ENCODE data around the gene AMH. TPM values are rescaled to one million over a fixed set of nuclear protein-coding genes. Genes with fewer than 3 reads are reported as not detected.

Gene AMH
- total and polyA plus RNA-seq, 3 donors from 2014 or later = 50.8 to 268 (median 180) TPM

DNA sequence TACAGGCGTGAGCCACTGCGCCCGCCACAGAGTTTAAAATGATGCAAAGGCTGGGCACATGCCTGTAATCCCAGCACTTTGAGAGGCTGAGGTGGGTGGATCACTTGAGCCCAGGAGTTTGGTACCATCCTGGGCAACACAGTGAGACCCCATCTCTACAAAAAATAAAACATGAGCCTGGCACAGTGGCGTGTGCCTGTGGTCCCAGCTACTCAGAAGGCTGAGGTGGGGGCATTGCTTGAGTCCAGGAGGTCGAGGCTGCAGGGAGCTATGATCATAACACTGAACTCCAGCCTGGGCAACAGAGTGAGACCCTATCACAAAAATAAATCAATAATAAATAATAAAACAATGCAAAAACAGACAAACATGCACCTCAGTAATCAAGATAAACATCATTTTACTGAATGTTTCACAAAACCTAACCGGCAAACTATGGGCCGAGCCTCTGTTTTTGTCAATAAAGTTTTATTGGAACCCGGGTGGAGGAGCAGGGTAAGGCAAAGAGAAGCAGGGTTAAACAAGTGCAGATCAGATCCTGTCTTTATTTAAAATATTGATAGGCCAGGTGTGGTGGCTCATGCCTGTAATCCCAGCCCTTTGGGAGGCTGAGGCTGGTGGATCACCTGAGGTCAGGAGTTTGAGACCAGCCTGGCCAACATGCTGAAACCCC, 34.8 kb downstream of the AMH start:
- intact Hi-C loops (cut with DNase I; ENCODE audit: low total_unique reads) = no loop called here
- Histone ChIP-seq H3K4me1 (peaks cover 13% of the 10 kb centered on the region), H3K9me3 (no peaks in the 10 kb centered on the region), H3K27me3 (no peaks in the 10 kb centered on the region), H3K36me3 (ENCODE audit: low read depth, missing control alignments) (no peaks in the 10 kb centered on the region), H3K27ac (no peak overlapping the region), H3K4me3 (no peak overlapping the region)
- no peak for TF ChIP-seq POLR2A (IDR thresholded peaks at IDR 0.05)
- no peak for TF ChIP-seq CTCF (IDR thresholded peaks at IDR 0.05)
- 94% methylated on average over 8 of the region's 8 CpGs for WGBS, 2 donors
- DNase-seq = no peak

DNA sequence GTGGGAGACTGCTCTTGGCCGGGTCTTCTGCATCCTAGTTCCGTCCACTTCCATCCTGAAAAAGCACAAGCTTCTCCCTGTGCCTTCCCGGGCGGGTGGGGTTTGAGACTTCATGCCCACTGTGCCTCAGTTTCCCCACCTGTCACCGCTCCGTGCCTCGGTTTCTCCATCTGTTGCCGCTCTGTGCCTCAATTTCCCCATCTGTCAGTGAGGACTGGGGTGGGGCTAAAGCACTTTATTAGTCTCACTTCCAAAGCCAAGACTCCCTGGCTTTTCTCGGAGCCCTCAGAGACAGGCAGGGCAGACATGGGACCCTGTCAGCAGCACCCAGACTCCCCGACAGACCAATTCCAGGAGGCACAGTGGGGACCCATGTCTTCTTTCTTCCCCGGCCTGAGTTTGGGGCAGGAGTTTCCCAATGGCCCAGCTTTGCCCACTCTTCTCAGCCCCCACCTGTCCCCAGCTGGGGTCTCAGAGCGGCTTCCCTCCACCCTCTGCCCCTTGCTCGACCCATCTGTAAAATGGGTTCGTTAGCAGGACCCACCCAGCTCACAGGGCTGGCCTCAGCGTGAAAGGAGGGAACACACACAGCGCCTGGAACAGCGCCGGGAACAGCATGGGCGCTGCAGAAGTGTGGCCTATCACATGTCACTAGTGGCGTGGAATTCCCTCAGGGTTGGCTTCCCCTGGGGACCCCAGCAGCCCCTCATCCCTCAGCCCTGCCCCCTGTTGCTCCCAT, 37.4 kb downstream of the AMH start:
- 90 to 91% methylated on average over 20 of the region's 20 CpGs for WGBS, 2 donors
- TF ChIP-seq POLR2A (IDR thresholded peaks at IDR 0.05) = no peak
- TF ChIP-seq CTCF (IDR thresholded peaks at IDR 0.05) = no peak
- DNase-seq = no peak
- intact Hi-C loops (cut with DNase I; ENCODE audit: low total_unique reads) = no loop called here
- peaks cover 18% of the 10 kb centered on the region for H3K4me1 ChIP-seq
- no peak overlapping the region for H3K4me3 ChIP-seq
- no peak overlapping the region for H3K27ac ChIP-seq
- H3K36me3 ChIP-seq (ENCODE audit: low read depth, missing control alignments) = no peaks in the 10 kb centered on the region
- H3K27me3 ChIP-seq = no peaks in the 10 kb centered on the region
- no peaks in the 10 kb centered on the region for H3K9me3 ChIP-seq

- TF ChIP-seq CTCF (IDR thresholded peaks at IDR 0.05) (no peak), POLR2A (IDR thresholded peaks at IDR 0.05) (no peak)
- 70 to 92% methylated on average over 5 to 13 of the region's 13 CpGs for WGBS, 2 donors
- no peak for DNase-seq
- peaks cover 6% of the 10 kb centered on the region for H3K4me1 ChIP-seq
- H3K9me3 ChIP-seq = no peaks in the 10 kb centered on the region
- H3K27ac ChIP-seq = no peak overlapping the region
- no peaks in the 10 kb centered on the region for H3K27me3 ChIP-seq
- intact Hi-C loops (cut with DNase I; ENCODE audit: low total_unique reads) = no loop called here
- no peaks in the 10 kb centered on the region for H3K36me3 ChIP-seq (ENCODE audit: low read depth, missing control alignments)
- no peak overlapping the region for H3K4me3 ChIP-seq
Measured at GRCh38 chr19:2287585-2288337, 38.6 kb downstream of the AMH start.

DNA sequence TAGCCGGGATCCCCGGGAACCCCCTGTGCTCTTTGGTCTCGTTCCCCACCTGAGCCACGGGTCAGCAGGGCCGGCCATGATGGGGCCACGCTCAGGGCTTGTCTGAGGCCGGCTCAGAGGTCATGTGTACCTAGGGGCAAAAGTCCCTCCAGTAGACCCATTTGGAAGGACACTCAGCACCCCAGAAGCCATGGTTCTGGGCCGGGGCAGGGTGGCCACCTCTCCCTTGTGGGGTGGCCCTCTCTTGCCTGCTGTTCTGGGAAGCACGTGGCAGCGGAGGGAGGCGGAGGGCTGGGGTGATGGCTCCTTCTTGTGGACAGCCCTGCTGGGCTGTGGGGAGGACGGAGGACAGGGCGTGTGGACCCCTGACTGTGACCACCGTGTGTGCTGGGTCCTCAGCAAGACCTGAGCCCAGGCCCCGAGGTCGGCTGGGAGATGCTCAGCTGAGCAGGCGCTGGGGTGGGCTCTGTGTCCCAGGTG, 39.3 kb downstream of the AMH start:
- TF ChIP-seq POLR2A (IDR thresholded peaks at IDR 0.05) (no peak), CTCF (IDR thresholded peaks at IDR 0.05) (no peak)
- DNase-seq = no peak
- Histone ChIP-seq H3K27me3 (no peaks in the 10 kb centered on the region), H3K9me3 (no peaks in the 10 kb centered on the region), H3K4me3 (no peak overlapping the region), H3K27ac (no peak overlapping the region), H3K36me3 (ENCODE audit: low read depth, missing control alignments) (no peaks in the 10 kb centered on the region), H3K4me1 (peaks cover 5% of the 10 kb centered on the region)
- intact Hi-C loops (cut with DNase I; ENCODE audit: low total_unique reads) = no loop called here
- 87 to 98% methylated on average over 7 to 17 of the region's 17 CpGs for WGBS, 2 donors
